Retinal pigment epithelial cell (primary cell): ENCODE results near the gene NDOR1.

Experiments used
- DNase-seq: peaks from one replicate; pipeline ENCODE4 v3.0.0-alpha.2; 2010; ENCODE audit warnings: low read depth
- H3K4me3 ChIP-seq: 2 replicates; pipeline ENCODE4 v1.5.1; 2011; ENCODE audit warnings: mild to moderate bottlenecking, low read length, control low read depth, moderate library complexity
- TF ChIP-seq, protein P1 (sequence below): conservative IDR thresholded peaks from 2 replicates; pipeline ENCODE4 v1.5.1; 2011; ENCODE audit warnings: low read depth, low read length, control low read depth, inconsistent platforms

Gene NDOR1

DNA sequence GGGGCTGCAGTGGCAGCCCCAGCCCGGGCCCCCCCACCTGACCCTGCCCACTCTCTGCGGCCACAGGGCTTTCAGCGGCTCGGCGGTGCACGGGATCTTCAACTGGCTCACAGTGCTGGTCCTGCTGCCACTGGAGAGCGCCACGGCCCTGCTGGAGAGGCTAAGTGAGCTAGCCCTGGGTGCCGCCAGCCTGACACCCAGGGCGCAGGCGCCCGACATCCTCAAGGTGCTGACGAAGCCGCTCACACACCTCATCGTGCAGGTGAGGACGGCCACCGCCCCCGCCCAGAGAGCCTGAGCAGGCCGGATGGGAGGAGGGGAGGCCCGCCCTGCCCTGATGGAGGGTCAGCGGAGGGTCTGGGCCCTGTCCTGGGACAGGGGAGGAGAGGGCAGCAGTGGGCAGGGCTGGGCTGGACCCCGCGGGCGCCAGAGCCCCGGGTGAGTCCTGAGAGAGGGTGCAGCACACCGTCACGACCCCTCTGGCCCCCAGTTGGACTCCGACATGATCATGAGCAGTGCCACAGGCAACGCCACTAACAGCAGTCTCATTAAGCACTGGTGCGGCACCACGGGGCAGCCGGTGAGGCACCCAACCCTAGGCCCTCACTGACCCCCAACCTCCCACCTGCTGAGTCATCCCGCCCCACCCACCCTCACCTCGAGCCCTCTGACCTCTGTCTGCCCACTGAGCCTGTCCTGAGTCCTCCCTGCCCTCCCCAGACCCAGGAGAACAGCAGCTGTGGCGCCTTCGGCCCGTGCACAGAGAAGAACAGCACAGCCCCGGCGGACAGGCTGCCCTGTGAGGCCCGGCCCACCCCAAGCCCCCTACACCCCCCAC, 27.9 kb downstream of the NDOR1 start:
- no peak overlapping the region for H3K4me3 ChIP-seq
- TF ChIP-seq, protein P1, sequence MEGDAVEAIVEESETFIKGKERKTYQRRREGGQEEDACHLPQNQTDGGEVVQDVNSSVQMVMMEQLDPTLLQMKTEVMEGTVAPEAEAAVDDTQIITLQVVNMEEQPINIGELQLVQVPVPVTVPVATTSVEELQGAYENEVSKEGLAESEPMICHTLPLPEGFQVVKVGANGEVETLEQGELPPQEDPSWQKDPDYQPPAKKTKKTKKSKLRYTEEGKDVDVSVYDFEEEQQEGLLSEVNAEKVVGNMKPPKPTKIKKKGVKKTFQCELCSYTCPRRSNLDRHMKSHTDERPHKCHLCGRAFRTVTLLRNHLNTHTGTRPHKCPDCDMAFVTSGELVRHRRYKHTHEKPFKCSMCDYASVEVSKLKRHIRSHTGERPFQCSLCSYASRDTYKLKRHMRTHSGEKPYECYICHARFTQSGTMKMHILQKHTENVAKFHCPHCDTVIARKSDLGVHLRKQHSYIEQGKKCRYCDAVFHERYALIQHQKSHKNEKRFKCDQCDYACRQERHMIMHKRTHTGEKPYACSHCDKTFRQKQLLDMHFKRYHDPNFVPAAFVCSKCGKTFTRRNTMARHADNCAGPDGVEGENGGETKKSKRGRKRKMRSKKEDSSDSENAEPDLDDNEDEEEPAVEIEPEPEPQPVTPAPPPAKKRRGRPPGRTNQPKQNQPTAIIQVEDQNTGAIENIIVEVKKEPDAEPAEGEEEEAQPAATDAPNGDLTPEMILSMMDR = no peak
- no peak for DNase-seq

DNA sequence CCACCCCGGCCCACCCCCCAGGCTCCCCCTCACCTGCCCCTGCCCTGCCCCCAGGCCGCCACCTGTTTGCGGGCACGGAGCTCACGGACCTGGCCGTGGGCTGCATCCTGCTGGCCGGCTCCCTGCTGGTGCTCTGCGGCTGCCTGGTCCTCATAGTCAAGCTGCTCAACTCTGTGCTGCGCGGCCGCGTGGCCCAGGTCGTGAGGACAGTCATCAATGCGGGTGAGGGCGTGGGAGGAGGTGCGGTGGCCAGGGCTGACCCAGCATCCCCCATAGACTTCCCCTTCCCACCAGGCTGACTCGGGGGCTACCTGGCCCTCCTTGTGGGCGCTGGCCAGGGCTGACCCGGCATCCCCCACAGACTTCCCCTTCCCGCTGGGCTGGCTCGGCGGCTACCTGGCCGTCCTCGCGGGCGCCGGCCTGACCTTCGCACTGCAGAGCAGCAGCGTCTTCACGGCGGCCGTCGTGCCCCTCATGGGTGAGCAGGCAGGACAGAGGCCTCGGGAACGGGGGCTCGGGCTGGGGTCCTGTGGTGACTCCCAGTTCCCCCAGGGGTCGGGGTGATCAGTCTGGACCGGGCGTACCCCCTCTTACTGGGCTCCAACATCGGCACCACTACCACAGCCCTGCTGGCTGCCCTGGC, 28.7 kb downstream of the NDOR1 start:
- no peak for DNase-seq
- TF ChIP-seq, protein P1 = no peak
- no peak overlapping the region for H3K4me3 ChIP-seq

DNA sequence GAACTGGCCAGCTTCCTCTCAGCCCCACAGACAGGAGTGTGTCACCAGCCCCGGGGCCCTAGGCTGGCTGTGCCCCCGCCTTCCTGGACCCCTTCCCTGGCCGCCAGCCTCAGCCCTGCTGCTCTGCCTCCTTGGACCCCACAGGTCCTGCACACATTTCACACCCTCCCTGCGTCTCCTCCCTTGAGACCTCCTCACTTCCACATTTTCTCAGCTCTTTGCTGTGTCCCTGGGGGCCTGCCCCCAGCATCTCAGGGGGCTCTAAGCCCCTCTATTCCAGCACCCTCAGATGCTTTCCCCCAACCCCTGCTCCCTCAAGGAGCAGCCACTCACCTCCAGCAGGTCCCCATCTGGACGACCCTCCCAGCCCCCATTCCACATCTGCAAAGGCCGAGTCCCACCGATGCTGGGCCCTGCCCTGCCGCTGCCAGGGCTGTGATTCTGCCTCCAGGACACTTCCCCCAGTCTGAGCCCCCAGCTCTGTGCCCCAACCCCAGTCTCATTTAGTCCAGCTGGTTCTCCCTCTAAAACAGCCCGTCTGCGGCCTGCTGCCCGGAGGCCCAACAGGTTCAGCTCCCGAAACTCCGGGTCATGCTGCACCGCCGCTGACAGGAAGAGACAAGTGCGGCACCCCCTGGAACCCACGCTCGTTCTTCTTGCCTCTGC, 29.4 kb downstream of the NDOR1 start:
- DNase-seq = no peak
- no peak overlapping the region for H3K4me3 ChIP-seq

DNA sequence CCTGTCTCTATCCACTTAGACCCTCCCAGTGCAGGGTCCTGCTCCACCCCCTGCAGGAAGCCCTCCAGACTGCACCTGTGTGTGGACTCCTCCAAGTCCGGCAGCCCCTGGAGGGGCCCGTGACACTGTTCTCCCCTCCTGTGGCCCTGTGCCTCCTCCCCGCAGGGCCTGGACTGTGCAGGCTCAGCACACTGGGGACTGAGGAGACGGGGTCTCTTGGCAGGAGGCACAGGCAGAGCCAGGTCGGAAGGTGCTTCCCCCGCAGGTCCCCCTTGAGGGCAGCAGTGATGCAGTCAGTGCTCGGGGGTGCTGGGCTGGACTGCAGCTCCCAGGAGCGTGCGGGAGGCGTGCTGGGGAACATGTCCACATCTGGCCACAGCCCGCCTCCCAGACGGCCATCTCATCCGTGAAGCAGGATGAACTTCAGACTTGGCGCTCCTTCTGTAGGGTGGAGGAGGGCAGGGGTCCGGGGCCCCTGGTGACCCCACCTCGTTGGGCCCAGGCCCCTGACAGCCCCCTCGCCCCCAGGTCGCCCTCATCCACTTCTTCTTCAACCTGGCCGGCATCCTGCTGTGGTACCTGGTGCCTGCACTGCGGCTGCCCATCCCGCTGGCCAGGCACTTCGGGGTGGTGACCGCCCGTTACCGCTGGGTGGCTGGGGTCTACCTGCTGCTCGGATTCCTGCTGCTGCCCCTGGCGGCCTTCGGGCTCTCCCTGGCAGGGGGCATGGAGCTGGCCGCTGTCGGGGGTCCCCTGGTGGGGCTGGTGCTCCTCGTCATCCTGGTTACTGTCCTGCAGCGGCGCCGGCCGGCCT, 30.1 kb downstream of the NDOR1 start:
- H3K4me3 ChIP-seq = no peak overlapping the region
- TF ChIP-seq, protein P1 = no peak
- no peak for DNase-seq

More for the DNA sequence above, 29.4 kb downstream of the NDOR1 start:
- TF ChIP-seq, protein P1 = no peak

DNA sequence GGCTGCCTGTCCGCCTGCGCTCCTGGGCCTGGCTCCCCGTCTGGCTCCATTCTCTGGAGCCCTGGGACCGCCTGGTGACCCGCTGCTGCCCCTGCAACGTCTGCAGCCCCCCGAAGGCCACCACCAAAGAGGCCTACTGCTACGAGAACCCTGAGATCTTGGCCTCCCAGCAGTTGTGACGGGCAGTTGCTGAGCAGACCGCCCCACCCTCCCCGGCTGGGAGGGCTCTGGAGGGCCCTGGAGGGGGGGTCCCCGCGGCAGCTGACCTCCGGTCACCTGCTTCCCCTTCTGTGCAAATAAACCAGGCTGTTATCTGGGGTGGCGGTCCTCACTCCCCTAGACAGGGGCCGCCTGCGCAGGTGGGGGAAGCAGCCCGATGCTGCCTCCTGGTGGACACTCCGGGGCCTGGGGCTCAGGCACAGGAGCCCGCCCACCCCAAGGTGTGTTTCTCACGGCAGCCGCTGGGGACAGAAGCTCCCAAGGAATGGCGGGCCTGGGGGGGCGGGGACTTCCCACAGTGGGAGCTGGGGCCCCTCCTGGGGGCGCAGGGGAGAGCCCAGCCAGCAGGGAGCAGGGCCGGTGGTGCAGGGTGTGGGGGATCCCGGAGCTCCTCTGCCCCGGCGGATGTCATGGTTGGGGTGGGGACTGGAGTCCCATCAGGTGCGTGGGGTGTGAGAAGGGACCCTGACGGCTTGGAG, 30.9 kb downstream of the NDOR1 start:
- DNase-seq = no peak
- TF ChIP-seq, protein P1 = peak; percentile 97
- H3K4me3 ChIP-seq = peak overlapping the region; percentile 36

DNA sequence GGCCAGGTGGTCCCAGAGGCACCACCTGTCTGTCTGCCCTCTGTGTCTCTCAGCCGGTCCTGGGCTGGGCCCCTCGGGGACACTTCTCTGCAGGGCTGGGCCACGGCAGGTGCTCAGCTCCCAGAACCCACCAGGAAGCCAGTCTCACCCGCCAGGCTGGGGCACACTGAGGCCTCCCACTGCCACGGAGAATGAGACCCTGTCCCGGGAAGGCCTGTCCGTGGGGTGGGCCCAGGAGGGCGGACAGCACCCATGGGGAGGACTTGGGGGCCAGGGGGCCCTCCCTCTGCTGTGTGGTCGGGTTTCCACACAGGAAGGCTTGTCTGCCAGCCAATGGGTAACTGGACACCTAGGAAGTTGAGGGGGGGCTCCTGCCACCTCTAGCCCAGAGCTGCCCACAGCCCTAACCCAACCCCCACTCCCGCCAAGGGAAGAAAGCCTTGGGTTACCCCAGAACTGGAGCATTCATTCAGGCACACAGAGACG, 31.5 kb downstream of the NDOR1 start:
- TF ChIP-seq, protein P1 = no peak
- DNase-seq = no peak
- peak overlapping the region; percentile 36 for H3K4me3 ChIP-seq
